ENCODE measurements around the gene UBR3.

The UBR3 gene

DNA sequence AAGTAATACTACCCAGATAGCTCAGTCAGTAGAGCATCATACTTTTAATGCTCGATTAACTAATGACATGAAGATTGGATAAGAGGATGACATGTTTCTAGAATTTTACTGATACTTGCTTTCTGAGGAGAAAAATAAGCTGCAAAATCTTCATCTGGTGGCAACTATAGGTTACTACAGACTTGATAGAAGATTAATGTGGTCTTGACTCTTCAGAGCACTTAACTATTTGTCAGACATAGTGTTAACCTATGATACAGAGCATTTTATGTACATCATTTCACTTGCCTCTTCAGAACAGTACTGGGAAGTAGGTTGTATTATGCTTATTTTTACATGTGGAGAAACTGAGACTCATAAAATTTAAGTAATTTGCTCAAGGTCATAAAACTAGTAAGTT is 83.9 kb downstream of the UBR3 start:
- Histone ChIP-seq H3K27ac (replicated peaks) (no peak overlapping the region), H3K27me3 (ENCODE audit: insufficient read depth, poor library complexity, severe bottlenecking) (no peaks in the 10 kb centered on the region), H3K4me3 (replicated peaks; ENCODE audit: insufficient read depth, low read length) (no peak overlapping the region)
- TF ChIP-seq, protein P1, sequence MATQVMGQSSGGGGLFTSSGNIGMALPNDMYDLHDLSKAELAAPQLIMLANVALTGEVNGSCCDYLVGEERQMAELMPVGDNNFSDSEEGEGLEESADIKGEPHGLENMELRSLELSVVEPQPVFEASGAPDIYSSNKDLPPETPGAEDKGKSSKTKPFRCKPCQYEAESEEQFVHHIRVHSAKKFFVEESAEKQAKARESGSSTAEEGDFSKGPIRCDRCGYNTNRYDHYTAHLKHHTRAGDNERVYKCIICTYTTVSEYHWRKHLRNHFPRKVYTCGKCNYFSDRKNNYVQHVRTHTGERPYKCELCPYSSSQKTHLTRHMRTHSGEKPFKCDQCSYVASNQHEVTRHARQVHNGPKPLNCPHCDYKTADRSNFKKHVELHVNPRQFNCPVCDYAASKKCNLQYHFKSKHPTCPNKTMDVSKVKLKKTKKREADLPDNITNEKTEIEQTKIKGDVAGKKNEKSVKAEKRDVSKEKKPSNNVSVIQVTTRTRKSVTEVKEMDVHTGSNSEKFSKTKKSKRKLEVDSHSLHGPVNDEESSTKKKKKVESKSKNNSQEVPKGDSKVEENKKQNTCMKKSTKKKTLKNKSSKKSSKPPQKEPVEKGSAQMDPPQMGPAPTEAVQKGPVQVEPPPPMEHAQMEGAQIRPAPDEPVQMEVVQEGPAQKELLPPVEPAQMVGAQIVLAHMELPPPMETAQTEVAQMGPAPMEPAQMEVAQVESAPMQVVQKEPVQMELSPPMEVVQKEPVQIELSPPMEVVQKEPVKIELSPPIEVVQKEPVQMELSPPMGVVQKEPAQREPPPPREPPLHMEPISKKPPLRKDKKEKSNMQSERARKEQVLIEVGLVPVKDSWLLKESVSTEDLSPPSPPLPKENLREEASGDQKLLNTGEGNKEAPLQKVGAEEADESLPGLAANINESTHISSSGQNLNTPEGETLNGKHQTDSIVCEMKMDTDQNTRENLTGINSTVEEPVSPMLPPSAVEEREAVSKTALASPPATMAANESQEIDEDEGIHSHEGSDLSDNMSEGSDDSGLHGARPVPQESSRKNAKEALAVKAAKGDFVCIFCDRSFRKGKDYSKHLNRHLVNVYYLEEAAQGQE (IDR thresholded peaks at IDR 0.05; ENCODE audit: insufficient replicate concordance, low read depth), result no peak
- TF ChIP-seq, protein P2, sequence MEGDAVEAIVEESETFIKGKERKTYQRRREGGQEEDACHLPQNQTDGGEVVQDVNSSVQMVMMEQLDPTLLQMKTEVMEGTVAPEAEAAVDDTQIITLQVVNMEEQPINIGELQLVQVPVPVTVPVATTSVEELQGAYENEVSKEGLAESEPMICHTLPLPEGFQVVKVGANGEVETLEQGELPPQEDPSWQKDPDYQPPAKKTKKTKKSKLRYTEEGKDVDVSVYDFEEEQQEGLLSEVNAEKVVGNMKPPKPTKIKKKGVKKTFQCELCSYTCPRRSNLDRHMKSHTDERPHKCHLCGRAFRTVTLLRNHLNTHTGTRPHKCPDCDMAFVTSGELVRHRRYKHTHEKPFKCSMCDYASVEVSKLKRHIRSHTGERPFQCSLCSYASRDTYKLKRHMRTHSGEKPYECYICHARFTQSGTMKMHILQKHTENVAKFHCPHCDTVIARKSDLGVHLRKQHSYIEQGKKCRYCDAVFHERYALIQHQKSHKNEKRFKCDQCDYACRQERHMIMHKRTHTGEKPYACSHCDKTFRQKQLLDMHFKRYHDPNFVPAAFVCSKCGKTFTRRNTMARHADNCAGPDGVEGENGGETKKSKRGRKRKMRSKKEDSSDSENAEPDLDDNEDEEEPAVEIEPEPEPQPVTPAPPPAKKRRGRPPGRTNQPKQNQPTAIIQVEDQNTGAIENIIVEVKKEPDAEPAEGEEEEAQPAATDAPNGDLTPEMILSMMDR (IDR thresholded peaks at IDR 0.05; ENCODE audit: insufficient read depth, low read length), result no peak
- DNase-seq (ENCODE audit: low read depth in 1 of 2, low spot score in 1 of 2), result no peak

DNA sequence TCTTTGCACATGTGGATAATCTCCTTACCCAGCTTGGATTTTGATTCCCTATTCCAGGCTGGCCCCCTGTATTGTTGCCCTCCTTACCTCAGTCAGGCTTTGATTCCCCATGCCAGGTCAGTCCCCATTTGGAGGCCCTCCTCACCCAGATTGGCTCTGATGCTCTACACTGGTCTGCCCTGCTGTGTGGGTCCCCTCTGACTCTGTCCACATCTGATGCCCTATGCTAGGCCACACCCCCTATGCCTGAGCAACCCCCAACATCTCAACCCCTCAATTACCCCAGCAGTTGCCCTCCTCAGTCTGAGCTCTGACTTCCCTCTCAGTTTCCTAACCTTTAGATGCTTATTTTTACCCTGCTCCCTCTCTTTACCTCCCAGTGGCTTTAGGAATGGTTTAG is 89.4 kb downstream of the UBR3 start:
- TF ChIP-seq, protein P2 (IDR thresholded peaks at IDR 0.05; ENCODE audit: insufficient read depth, low read length), result no peak
- TF ChIP-seq POLR2AphosphoS5 (IDR thresholded peaks at IDR 0.05; ENCODE audit: low read depth) (no peak), GABPA (IDR thresholded peaks at IDR 0.05; ENCODE audit: low read depth) (no peak), SPI1 (IDR thresholded peaks at IDR 0.05; ENCODE audit: borderline replicate concordance, low read depth) (no peak)
- TF ChIP-seq, protein P1 (IDR thresholded peaks at IDR 0.05; ENCODE audit: insufficient replicate concordance, low read depth), result no peak
- Histone ChIP-seq H3K4me3 (replicated peaks; ENCODE audit: insufficient read depth, low read length) (no peak overlapping the region), H3K27me3 (ENCODE audit: insufficient read depth, poor library complexity, severe bottlenecking) (no peaks in the 10 kb centered on the region), H3K27ac (replicated peaks) (no peak overlapping the region)
- DNase-seq (ENCODE audit: low read depth in 1 of 2, low spot score in 1 of 2), result no peak

DNA sequence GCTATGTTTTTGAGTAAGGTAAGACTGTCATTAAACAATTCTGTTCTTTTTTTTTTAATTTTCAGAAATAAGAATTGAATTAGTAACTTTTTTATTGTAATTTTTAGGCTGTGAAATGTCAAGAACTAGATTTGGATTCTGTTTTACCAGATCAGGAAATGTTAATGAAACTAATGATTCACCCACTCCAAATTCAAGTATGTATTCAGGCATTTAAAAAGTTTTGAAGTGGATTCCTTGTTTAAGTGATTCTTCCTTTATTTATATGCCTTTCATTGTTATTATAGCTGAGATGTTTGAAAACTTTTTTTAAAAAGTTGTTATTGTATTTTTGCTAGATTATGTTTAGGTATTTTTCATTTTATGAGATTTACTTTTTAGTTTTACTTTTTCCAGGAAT is 96.7 kb downstream of the UBR3 start:
- no peak overlapping the region for H3K27ac ChIP-seq (replicated peaks)
- DNase-seq (ENCODE audit: low read depth in 1 of 2, low spot score in 1 of 2), result no peak
- TF ChIP-seq GABPA (IDR thresholded peaks at IDR 0.05; ENCODE audit: low read depth) (no peak), SPI1 (IDR thresholded peaks at IDR 0.05; ENCODE audit: borderline replicate concordance, low read depth) (no peak), POLR2AphosphoS5 (IDR thresholded peaks at IDR 0.05; ENCODE audit: low read depth) (no peak)
- TF ChIP-seq, protein P1 (IDR thresholded peaks at IDR 0.05; ENCODE audit: insufficient replicate concordance, low read depth), result no peak
- TF ChIP-seq, protein P2 (IDR thresholded peaks at IDR 0.05; ENCODE audit: insufficient read depth, low read length), result no peak
- no peak overlapping the region for H3K4me3 ChIP-seq (replicated peaks; ENCODE audit: insufficient read depth, low read length)
- H3K27me3 ChIP-seq (ENCODE audit: insufficient read depth, poor library complexity, severe bottlenecking), result no peaks in the 10 kb centered on the region

Measured in HL-60 (cell line).